GM18502 (cell line): ENCODE data around the gene SPAG7.
A peak's percentile ranks its signal among the peaks of the same experiment; 100 is the strongest.

Experiments used
- ATAC-seq: cut with Tn5 transposase; IDR thresholded peaks from one replicate; pipeline ENCODE4 v1.9.1; 2021; ENCODE audit warnings: mild to moderate bottlenecking; ENCODE audit not compliant: unreplicated experiment, poor library complexity

SPAG7 gene

GRCh38 chr17:4967539-4968485 lies at the start of gene SPAG7:
Gene SPAG7, minus strand, starts transcription at chr17:4967817. Its CDS starts 13 bp downstream, at chr17:4967804.
- ATAC-seq, result peak; percentile 63

GRCh38 chr17:5014357-5014756 lies 46.7 kb upstream of the SPAG7 start:
- ATAC-seq, result no peak

- no peak for ATAC-seq
Measured at GRCh38 chr17:5011928-5012327, 44.3 kb upstream of the SPAG7 start.

GRCh38 chr17:5003214-5003867 lies 35.7 kb upstream of the SPAG7 start:
- no peak for ATAC-seq

- ATAC-seq, result no peak
Measured at GRCh38 chr17:5002121-5002788, 34.6 kb upstream of the SPAG7 start.

- ATAC-seq, result no peak
Measured at GRCh38 chr17:5000237-5000639, 32.6 kb upstream of the SPAG7 start.

GRCh38 chr17:4999430-5000093 lies 31.9 kb upstream of the SPAG7 start:
- ATAC-seq, result no peak

GRCh38 chr17:4998732-4999429 lies 31.3 kb upstream of the SPAG7 start:
- no peak for ATAC-seq

- peak; percentile 5 for ATAC-seq
Measured at GRCh38 chr17:4998027-4998731, 30.6 kb upstream of the SPAG7 start.

GRCh38 chr17:4997302-4998026 lies 29.8 kb upstream of the SPAG7 start, which contains the start of the genes INCA1 and KIF1C:
Gene INCA1, minus strand, starts transcription at chr17:4997522. Its CDS starts 3,085 bp downstream, at chr17:4994437.
Gene KIF1C, plus strand, starts transcription at chr17:4997950. Its CDS starts 2,297 bp downstream, at chr17:5000247.
- ATAC-seq, result peak; percentile 88

- no peak for ATAC-seq
Measured at GRCh38 chr17:4994081-4994595, 26.5 kb upstream of the SPAG7 start.

GRCh38 chr17:4987767-4988567 lies 20.4 kb upstream of the SPAG7 start:
- no peak for ATAC-seq

GRCh38 chr17:4986951-4987766 lies 19.5 kb upstream of the SPAG7 start, which contains the start of gene CAMTA2:
Gene CAMTA2, minus strand, starts transcription at chr17:4987675. Its CDS starts 1,453 bp downstream, at chr17:4986222.
- peak; percentile 75 for ATAC-seq

GRCh38 chr17:4986403-4986802 lies 18.8 kb upstream of the SPAG7 start:
- ATAC-seq, result no peak

- ATAC-seq, result no peak
Measured at GRCh38 chr17:4982305-4982704, 14.7 kb upstream of the SPAG7 start.

- no peak for ATAC-seq
Measured at GRCh38 chr17:4980644-4981216, 13.1 kb upstream of the SPAG7 start.
